GM19438 (cell line): ENCODE results near the gene MED22.
"Not testable (repeated sequence)": the region's sequence is repeated elsewhere in the genome, so short reads cannot be mapped to it uniquely, and the experiment has no call there.

Experiments
- ATAC-seq: cut with Tn5 transposase; IDR thresholded peaks from one replicate; pipeline ENCODE4 v1.9.1; 2021; ENCODE audit warnings: low read depth; ENCODE audit not compliant: unreplicated experiment

MED22 gene

GRCh38 chr9:133315997-133316396, 31.9 kb downstream of the MED22 start:
- ATAC-seq, result no peak

- ATAC-seq, result no peak
Measured at GRCh38 chr9:133309608-133310007, 38.3 kb downstream of the MED22 start.

GRCh38 chr9:133307301-133307700, 40.6 kb downstream of the MED22 start:
- no peak for ATAC-seq

DNA sequence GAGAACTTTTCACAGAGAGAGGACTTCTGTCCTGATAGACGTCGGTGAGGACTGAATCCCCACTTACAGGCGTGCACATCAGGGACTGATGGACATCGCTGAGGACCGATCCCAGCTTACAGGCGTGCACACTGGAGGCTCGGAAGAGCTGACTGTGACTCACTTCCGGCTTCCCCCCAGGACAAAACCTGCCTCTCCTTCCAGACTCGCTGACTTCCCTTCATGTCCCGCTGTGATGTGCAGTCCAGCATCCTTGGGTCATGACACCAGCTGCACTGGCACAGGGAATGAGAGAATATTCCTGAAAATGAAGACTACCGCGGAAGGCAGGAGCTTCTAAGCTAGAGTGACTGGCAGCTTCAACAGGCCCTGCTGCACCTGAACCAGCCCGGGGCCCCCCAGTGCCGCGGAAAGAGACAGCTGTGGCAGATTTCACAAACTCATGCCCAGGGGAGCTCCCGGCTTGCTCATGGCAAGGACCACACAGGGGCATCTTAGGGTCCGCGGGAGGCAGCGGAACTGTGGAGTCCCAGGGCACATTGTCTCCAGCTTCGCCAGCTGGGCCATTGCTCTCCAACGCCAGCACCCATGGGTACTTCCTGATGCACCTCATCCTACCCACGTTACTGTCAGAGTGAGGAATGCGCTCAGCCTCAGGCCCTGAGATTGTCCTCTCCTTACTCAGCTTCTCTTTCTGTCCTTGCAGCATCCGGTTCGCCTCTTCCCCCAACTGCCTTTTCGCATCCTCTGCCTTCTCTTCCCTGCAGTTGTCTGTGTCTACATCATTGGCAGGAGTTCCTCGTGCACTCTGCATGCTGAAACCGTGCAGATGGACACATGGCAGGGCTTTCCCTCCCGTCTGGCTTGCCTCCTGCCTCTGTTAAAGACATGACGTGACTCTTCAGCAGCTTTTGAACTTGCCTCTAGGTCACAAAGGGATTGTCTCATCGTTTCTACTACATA, 41.4 kb downstream of the MED22 start:
- no peak for ATAC-seq

DNA sequence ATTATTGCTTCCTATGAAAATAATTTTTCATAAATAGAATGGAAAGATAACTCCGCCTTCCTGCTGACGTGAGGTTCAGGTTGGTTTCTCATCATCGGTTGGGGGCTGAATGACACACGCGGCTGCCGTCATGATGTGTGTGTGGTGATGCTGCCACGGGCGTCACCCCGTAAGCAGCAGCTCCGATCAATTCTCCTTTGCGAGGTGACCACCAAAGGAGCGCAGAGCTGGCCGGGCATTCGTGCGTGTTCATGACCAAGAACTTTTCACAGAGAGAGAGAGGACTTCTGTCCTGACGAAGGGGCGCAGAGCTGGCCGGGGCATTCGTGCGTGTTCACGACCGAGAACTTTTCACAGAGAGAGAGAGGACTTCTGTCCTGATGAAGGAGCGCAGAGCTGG, 42.2 kb downstream of the MED22 start:
- no peak for ATAC-seq

GRCh38 chr9:133304477-133305377, 43.2 kb downstream of the MED22 start:
- no peak for ATAC-seq

GRCh38 chr9:133304158-133304470, 43.8 kb downstream of the MED22 start:
- ATAC-seq, result no peak

GRCh38 chr9:133303266-133304157, 44.4 kb downstream of the MED22 start:
- ATAC-seq, result no peak

GRCh38 chr9:133301253-133302230, 46.4 kb downstream of the MED22 start:
- ATAC-seq, result no peak

DNA sequence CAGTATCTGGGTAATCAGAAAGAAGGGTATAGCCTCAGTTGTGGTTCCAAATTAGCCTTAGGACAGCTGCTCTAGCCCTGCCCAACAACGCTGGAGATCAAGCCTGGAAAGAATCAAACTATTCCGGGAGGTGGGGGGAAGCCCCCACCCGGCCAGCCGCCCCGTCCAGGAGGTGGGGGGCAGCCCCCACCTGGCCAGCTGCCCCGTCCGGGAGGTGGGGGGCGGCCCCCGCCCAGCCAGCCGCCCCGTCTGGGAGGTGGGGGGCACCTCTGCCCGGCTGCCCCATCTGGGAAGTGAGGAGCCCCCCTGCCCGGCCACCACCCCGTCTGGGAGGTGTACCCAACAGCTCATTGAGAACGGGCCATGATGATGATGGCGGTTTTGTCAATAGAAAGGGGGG, 47.9 kb downstream of the MED22 start:
- ATAC-seq, result not testable (repeated sequence)

GRCh38 chr9:133294257-133294656, 53.7 kb downstream of the MED22 start:
- no peak for ATAC-seq

DNA sequence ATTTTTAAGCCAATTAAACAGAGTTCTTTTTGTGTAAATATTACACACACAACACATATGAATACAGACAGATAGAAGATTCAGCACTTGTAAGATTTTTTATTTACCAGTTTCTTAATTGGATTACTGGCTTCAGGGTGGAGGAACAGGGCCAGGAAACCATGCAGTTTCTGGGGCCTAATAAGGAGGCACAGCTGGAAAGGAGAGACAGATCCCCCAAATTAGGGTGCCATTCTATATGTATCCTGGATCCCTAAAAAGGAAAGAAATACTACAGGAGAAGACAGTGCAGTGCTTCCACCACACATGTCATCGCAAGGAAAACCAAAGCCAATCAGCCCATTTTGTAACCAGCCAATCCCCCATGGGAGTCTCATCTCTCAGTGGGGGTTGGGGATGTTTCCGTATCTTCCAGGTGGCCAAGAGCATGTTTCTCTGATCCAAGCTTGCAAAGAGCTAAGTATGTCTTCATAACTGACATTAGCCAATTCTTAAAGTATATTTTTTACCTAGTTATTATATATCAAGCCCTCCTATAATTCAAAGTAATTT, 57.1 kb downstream of the MED22 start:
- no peak for ATAC-seq
